ENCODE results near the gene BSG.
A peak's percentile ranks its signal among the peaks of the same experiment; 100 is the strongest.
"Not testable (repeated sequence)": the region's sequence is repeated elsewhere in the genome, so short reads cannot be mapped to it uniquely, and the experiment has no call there.

The BSG gene

DNA sequence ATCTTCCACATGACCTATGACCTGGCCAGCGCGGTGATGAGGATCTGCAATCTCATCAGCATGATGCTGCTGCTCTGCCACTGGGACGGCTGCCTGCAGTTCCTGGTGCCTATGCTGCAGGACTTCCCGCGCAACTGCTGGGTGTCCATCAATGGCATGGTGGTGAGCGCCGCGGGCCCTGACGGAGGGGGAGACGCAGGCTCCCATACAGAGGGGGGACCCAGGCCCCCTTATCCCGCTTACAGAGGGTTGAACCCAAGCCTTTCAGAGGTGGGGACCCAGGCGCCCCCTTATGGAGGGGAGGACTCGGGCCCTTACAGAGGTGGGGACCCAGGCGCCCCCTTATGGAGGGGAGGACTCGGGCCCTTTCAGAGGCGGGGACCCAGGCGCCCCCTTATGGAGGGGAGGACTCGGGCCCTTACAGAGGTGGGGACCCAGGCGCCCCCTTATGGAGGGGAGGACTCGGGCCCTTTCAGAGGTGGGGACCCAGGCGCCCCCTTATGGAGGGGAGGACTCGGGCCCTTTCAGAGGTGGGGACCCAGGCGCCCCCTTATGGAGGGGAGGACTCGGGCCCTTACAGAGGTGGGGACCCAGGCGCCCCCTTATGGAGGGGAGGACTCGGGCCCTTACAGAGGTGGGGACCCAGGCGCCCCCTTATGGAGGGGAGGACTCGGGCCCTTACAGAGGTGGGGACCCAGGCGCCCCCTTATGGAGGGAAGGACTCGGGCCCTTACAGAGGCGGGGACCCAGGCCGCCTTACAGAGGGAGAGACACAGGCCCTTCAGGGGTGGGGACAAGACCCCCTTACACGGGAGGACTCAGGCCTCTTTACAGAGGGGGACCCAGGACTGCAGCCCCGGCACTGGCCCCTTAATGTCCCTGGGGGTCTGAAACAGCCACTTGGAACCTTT, 32.9 kb downstream of the BSG start:
- DNase-seq = not testable (repeated sequence)

DNA sequence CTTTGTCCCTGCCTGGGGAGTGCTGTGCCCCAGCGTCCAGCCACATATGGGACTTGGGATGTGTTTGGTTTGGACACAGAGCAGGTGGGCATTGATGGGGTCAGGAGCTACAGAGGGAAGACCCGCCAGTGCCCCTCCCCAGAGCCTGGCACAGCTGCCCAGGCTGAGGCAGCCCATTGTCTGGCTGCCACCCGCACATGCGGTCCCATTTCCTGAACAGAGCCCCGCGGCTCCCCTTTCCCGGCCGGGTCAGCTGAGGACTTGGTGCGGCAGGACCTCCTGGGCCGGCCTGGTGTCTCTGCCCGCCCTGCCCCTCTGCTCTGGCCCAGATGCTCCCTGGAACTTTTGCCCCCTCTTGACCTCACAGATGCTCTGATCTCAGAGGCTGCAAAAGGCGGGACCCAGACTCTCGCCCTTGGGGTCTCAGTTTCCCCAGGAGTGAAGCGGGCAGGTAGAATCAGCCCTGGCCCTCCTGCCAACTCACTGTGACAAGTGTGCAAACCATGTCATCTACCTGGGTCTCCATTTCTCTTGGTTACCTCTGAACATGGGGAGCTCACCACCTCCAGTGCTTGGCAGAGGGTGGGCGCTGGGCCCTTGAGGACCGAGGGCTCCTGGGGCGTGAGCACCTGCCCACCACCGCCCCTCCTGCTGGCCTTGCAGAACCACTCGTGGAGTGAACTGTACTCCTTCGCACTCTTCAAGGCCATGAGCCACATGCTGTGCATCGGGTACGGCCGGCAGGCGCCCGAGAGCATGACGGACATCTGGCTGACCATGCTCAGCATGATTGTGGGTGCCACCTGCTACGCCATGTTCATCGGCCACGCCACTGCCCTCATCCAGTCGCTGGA, 35.1 kb downstream of the BSG start:
- no peak for DNase-seq

- no peak for DNase-seq
These were observed 36.0 kb downstream of the BSG start for GRCh38 chr19:608155-609003.

DNA sequence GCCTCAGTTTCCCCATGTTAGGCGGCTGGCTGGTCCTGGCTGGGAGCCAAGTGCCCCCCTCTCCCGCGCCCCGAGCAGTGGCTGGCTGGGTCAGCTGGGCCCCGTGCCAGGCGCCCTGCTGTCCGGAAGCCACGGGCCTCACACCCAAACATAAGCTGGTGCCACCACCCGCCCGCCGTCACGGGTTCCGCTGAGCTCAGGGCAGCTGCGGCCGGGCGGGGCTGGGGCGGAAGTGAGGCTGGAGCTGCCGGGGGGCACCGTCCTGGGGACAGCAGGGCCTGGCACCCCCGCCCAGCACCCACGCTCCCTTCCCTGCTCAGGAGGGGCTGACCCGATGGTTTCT, 36.6 kb downstream of the BSG start:
- DNase-seq = peak; percentile 69

GRCh38 chr19:610071-610800, 37.8 kb downstream of the BSG start:
- no peak for DNase-seq

DNA sequence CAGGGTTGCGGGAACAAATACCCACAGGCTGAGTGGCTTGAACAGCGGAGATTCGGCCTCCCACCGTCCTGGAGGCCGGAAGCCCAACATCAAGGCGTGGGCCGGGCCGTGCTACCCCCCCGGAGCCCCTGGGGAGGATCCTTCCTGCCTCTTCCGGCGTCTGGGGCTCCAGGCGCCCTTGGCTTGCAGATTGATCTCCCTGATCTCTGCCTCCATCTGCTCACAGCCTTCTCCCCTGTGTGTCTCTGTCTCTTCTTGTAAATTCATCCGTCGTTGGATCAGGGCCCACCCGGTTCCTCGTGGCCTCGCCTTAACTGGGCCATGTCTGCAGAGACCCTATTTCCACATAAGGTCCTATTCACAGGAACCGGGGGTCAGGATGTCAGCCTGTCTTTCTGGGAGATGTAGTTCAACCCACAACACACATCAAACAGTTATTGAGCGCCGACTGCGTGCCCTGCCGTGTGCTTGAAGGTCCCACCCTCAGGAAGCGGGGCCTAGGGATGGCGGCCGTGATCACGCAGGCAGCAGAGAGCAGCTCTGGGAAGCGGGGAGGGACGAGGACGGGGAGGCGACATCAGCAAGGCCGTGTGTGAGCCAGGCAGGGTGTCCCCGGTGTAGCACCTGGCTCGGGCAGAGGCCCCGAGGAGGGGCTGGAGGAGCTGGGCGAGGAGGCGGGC, 38.5 kb downstream of the BSG start:
- no peak for DNase-seq

DNA sequence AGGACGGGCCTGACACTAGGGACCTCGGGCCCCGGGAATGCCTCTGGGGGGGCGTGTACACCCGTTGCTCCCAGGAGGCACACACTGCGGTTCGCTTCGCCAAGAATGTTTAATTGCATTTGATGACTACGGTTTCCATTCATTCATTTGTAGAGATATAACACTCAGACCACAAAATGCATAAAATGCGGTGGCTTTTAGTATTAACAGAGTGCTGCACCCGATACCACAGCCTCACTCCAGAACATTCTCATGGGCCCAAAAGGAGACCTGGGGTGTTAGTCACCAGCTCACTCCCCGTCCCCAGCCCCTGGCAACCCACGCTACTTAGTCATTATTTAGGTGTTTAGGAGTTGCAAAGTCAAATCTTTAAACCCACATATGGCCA, 39.1 kb downstream of the BSG start:
- DNase-seq = no peak

GRCh38 chr19:612941-613340, 40.5 kb downstream of the BSG start:
- no peak for DNase-seq

DNA sequence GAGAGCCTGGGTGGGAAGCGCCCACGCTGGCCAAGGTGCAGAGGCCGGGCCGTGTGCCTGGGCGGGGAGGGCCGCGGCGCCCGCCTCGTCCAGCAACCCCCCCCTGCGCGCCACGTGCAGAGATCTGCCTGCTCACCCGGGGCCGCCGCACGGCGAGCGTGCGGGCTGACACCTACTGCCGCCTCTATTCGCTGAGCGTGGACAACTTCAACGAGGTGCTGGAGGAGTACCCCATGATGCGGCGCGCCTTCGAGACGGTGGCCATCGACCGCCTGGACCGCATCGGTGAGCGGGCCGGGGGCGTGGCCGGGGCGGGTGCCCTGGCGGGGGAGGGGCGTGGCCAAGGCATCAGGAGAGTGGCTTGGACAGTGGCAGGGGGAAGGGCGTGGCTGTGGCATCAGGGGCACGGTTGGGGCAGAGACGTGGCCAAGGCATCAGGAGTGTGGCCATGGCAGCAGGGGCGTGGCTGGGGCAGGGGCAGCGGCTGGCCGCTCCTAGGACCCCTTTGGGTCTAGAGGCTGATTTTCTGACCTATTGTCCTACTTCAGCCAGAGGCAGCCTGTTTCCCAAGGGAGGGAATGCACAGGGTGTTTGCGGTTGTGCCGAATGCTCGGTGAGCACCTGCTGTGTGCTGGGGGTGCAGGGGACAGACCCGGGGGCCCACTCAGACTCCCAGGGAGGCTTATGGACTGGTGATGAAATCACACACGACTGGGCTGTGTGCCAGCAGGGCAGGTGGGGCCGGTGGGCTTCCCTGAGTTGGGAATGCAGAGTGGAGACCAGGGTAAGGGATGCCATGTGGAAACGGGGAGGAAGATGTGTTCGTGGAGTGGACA, 41.6 kb downstream of the BSG start:
- DNase-seq = no peak

DNA sequence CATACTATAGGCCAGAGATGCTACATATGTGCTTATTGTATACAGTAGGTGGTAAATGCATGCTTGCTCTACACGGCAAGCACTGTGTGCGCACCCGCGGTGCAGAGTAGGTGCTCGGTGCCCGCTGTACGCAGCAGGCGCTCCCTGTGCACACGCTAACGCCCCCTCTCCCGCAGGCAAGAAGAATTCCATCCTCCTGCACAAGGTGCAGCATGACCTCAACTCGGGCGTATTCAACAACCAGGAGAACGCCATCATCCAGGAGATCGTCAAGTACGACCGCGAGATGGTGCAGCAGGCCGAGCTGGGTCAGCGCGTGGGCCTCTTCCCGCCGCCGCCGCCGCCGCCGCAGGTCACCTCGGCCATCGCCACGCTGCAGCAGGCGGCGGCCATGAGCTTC, 43.2 kb downstream of the BSG start:
- no peak for DNase-seq

DNA sequence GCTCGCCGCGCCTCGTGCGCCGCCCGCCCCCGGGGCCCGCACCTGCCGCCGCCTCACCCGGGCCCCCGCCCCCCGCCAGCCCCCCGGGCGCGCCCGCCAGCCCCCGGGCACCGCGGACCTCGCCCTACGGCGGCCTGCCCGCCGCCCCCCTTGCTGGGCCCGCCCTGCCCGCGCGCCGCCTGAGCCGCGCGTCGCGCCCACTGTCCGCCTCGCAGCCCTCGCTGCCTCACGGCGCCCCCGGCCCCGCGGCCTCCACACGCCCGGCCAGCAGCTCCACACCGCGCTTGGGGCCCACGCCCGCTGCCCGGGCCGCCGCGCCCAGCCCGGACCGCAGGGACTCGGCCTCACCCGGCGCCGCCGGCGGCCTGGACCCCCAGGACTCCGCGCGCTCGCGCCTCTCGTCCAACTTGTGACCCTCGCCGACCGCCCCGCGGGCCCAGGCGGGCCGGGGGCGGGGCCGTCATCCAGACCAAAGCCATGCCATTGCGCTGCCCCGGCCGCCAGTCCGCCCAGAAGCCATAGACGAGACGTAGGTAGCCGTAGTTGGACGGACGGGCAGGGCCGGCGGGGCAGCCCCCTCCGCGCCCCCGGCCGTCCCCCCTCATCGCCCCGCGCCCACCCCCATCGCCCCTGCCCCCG, 43.8 kb downstream of the BSG start:
- no peak for DNase-seq

DNA sequence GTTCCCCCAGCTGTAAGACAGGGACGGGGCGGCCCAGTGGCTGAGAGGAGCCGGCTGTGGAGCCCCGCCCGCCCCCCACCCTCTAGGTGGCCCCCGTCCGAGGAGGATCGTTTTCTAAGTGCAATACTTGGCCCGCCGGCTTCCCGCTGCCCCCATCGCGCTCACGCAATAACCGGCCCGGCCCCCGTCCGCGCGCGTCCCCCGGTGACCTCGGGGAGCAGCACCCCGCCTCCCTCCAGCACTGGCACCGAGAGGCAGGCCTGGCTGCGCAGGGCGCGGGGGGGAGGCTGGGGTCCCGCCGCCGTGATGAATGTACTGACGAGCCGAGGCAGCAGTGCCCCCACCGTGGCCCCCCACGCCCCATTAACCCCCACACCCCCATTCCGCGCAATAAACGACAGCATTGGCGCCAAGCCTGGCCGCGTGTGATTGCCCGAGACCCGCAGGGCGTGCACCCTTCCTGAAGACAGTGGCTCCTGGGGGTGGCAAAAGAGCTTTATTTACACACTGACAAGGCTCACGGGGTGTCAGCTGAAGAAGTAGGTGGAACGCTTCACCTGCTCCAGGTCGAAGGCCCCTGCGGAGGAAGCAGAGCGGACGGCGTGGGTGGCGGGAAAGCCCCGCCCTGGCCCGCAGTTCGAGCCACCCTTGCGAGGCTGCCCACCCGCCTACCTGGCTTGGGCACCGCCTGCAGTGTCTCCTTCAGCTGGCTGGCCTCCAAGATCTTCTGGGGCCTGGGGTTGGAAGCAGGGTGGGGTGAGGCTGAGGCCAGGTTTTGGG, 44.5 kb downstream of the BSG start:
- DNase-seq = no peak

- DNase-seq = no peak
These were observed 45.3 kb downstream of the BSG start for GRCh38 chr19:617551-618246.

GRCh38 chr19:618247-618619, 45.8 kb downstream of the BSG start:
- no peak for DNase-seq

- no peak for DNase-seq
These were observed 46.4 kb downstream of the BSG start for GRCh38 chr19:618674-619285.

DNA sequence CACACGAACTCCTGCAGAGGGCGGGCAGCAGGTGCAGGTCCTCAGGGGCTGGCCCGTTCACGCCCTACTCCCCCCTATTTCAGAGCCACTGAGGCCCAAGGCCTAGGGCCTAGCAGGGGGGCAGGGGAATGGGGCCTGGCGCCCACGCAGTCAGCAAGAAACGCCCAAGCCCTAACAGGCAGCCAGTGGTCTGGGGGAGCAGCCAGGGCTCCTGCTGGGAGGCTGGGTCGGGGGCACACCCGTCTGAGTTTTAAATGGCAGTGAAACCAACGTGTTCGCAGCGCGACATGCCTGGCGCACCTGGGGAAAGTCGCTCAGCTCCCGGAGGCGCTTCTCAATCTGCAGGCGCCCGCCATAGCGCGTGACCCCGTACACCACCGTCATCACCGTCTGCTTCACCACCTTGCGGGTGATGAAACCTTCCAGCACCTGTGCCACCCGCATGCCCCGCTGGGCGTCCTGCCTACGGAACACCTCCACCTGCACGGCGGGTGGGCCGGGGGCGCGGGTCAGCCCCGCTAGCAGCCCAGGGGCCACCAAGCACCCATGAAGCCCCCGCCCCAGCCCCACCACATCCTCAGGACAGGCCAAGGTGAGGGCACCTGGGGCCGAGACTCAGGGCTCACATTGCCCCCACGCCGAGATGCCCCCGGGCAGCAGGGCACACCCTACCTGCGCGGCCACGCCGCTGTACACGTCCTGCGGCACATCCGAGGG, 47.0 kb downstream of the BSG start:
- DNase-seq = no peak

GRCh38 chr19:620166-620862, 47.9 kb downstream of the BSG start:
- no peak for DNase-seq

Measured in inflammatory macrophage treated with lipopolysaccharide for 4 hours (primary cell).